IMR-90 (cell line): ENCODE data around the gene HSPA12A. TPM values are rescaled to one million over a fixed set of nuclear protein-coding genes. Genes with fewer than 3 reads are reported as not detected.

ENCODE experiments used
- ATAC-seq: fragments of 200-7000 bp; cut with Tn5 transposase; 2 replicates; pipeline ENCODE4 v1.9.1; 2020; ENCODE audit warnings: low read depth, mild to moderate bottlenecking, moderate library complexity
- BruUV-seq: library from RNA; stranded (reverse); fragments of 400-500 nt; replicated peaks from 2 replicates; lab custom pipeline; 2021; lab: Mats Ljungman, UMichigan
- CTCF ChIA-PET: fragments of 300-600 bp; formaldehyde crosslinking; extraction: SDS; loops from one replicate; lab custom pipeline; 2021; ENCODE audit warnings: antibody characterized with exemption; lab: Yijun Ruan, JAX
- POLR2A ChIA-PET: fragments of 300-600 bp; sonication (Branson Sonifier 250); formaldehyde crosslinking; loops from one replicate; lab custom pipeline; 2022; ENCODE audit warnings: antibody characterized with exemption; ENCODE audit not compliant: unreplicated experiment; lab: Charles Lee
- DNase-seq: peaks from one replicate; pipeline ENCODE4 v3.0.0; 2013
- H2AFZ ChIP-seq: replicated peaks from 2 replicates; pipeline ENCODE3; 2013; ENCODE audit warnings: low read length, mild to moderate bottlenecking; ENCODE audit not compliant: poor library complexity
- H2AK5ac ChIP-seq: 2 replicates; pipeline ENCODE4 v1.6.1; 2013; ENCODE audit warnings: low read depth, low read length, inconsistent platforms
- H2AK9ac ChIP-seq: replicated peaks from 2 replicates; pipeline ENCODE3; 2013; ENCODE audit warnings: mild to moderate bottlenecking, low read depth, low read length, moderate library complexity; ENCODE audit not compliant: poor library complexity
- H2BK120ac ChIP-seq: 2 replicates; pipeline ENCODE4 v1.6.1; 2013; ENCODE audit warnings: low read depth, low read length, inconsistent platforms
- H2BK15ac ChIP-seq: 3 replicates; pipeline ENCODE4 v1.6.1; 2013; ENCODE audit warnings: low read depth, low read length, inconsistent platforms
- H2BK20ac ChIP-seq: 2 replicates; pipeline ENCODE4 v1.6.1; 2013; ENCODE audit warnings: low read depth, mild to moderate bottlenecking, inconsistent platforms, low read length, moderate library complexity
- H2BK5ac ChIP-seq: 2 replicates; pipeline ENCODE4 v1.6.1; 2013; ENCODE audit warnings: mild to moderate bottlenecking, low read depth, low read length, inconsistent platforms; ENCODE audit not compliant: poor library complexity, severe bottlenecking
- H3K14ac ChIP-seq: replicated peaks from 2 replicates; pipeline ENCODE4 v1.6.1; 2013; ENCODE audit warnings: low read depth, low read length, inconsistent platforms
- H3K18ac ChIP-seq: 2 replicates; pipeline ENCODE4 v1.6.1; 2013; ENCODE audit warnings: low read depth, low read length, control low read depth
- H3K23ac ChIP-seq: 2 replicates; pipeline ENCODE4 v1.6.1; 2013; ENCODE audit warnings: low read depth, low read length, inconsistent platforms
- H3K27ac ChIP-seq: 2 replicates; pipeline ENCODE4 v1.5.1; 2013; ENCODE audit warnings: mild to moderate bottlenecking, control low read depth, low read length; ENCODE audit not compliant: insufficient read depth
- H3K27me3 ChIP-seq: 2 replicates; pipeline ENCODE4 v1.6.1; 2013; ENCODE audit warnings: low read length; ENCODE audit not compliant: control insufficient read depth, insufficient read depth
- H3K36me3 ChIP-seq: 2 replicates; pipeline ENCODE4 v1.6.1; 2013; ENCODE audit warnings: low read length, mixed read lengths; ENCODE audit not compliant: control insufficient read depth, insufficient read depth
- H3K4ac ChIP-seq: 2 replicates; pipeline ENCODE4 v1.6.1; 2013; ENCODE audit warnings: low read depth, low read length, inconsistent platforms
- H3K4me1 ChIP-seq: 2 replicates; pipeline ENCODE4 v1.6.1; 2013; ENCODE audit warnings: low read length, mixed read lengths; ENCODE audit not compliant: control insufficient read depth, insufficient read depth
- H3K4me2 ChIP-seq: 2 replicates; pipeline ENCODE4 v1.6.1; 2013; ENCODE audit warnings: low read depth, mild to moderate bottlenecking, control low read depth, low read length, moderate library complexity
- H3K4me3 ChIP-seq: 2 replicates; pipeline ENCODE4 v1.5.1; 2013; ENCODE audit warnings: low read depth, mild to moderate bottlenecking, control low read depth, low read length, moderate library complexity; ENCODE audit not compliant: insufficient read depth
- H3K56ac ChIP-seq: 2 replicates; pipeline ENCODE4 v1.6.1; 2013; ENCODE audit warnings: low read length, inconsistent platforms; ENCODE audit not compliant: insufficient read depth; ENCODE audit errors: extremely low read depth
- H3K79me1 ChIP-seq, 2 experiments: 2 replicates each; pipeline ENCODE4 v1.6.1; 2013; ENCODE audit warnings: low read length in 2 of 2, inconsistent platforms in 1 of 2, low read depth in 1 of 2
- H3K9ac ChIP-seq: 2 replicates; pipeline ENCODE4 v1.6.1; 2013; ENCODE audit warnings: low read depth, low read length, control low read depth
- H3K9me1 ChIP-seq: 2 replicates; pipeline ENCODE4 v1.6.1; 2013; ENCODE audit warnings: low read length, inconsistent platforms; ENCODE audit not compliant: insufficient read depth
- H3K9me3 ChIP-seq: 2 replicates; pipeline ENCODE4 v1.6.1; 2013; ENCODE audit warnings: low read length; ENCODE audit not compliant: control insufficient read depth, insufficient read depth
- H4K20me1 ChIP-seq: 2 replicates; pipeline ENCODE4 v1.6.1; 2013; ENCODE audit warnings: low read length, inconsistent platforms; ENCODE audit not compliant: insufficient read depth
- H4K5ac ChIP-seq: 2 replicates; pipeline ENCODE4 v1.6.1; 2013; ENCODE audit warnings: mild to moderate bottlenecking, low read depth, low read length, control low read depth
- H4K8ac ChIP-seq, 2 experiments: 2 replicates each; pipeline ENCODE4 v1.6.1; 2013; ENCODE audit warnings: low read depth in 2 of 2, low read length in 2 of 2, control low read depth in 1 of 2, inconsistent platforms in 1 of 2
- H4K91ac ChIP-seq: 2 replicates; pipeline ENCODE4 v1.6.1; 2013; ENCODE audit warnings: low read depth, low read length, inconsistent platforms; ENCODE audit not compliant: insufficient read depth
- BHLHE40 ChIP-seq: fragments of 150-350 bp; IDR thresholded peaks from 2 replicates; pipeline ENCODE4 v1.6.1; 2016; ENCODE audit warnings: mild to moderate bottlenecking, low read depth, low read length
- CEBPB ChIP-seq: IDR thresholded peaks from 2 replicates; pipeline ENCODE4 v1.6.1; 2012; ENCODE audit warnings: low read depth, low read length, improper control_type of control experiment
- CHD1 ChIP-seq: IDR thresholded peaks from 2 replicates; pipeline ENCODE4 v1.6.1; 2012; ENCODE audit warnings: low read depth, low read length, improper control_type of control experiment
- CTCF ChIP-seq: conservative IDR thresholded peaks from 2 replicates; pipeline ENCODE4 v1.5.1; 2012; ENCODE audit warnings: mild to moderate bottlenecking, low read depth, low read length, improper control_type of control experiment
- MAZ ChIP-seq: IDR thresholded peaks from 2 replicates; pipeline ENCODE4 v1.6.1; 2012; ENCODE audit warnings: low read depth, mild to moderate bottlenecking, low read length, improper control_type of control experiment, moderate library complexity, borderline replicate concordance
- MXI1 ChIP-seq: IDR thresholded peaks from 2 replicates; pipeline ENCODE4 v1.6.1; 2012; ENCODE audit warnings: low read depth, mild to moderate bottlenecking, low read length, moderate library complexity, borderline replicate concordance
- NFE2L2 ChIP-seq: fragments of 150-350 bp; IDR thresholded peaks from 2 replicates; pipeline ENCODE4 v1.6.1; 2016; ENCODE audit warnings: low read depth, mild to moderate bottlenecking, low read length
- POLR2A ChIP-seq: IDR thresholded peaks from 2 replicates; pipeline ENCODE4 v1.6.1; 2012; ENCODE audit warnings: mild to moderate bottlenecking, low read depth, low read length
- RAD21 ChIP-seq: IDR thresholded peaks from 2 replicates; pipeline ENCODE4 v1.6.1; 2012; ENCODE audit warnings: low read length, improper control_type of control experiment
- RCOR1 ChIP-seq: IDR thresholded peaks from 2 replicates; pipeline ENCODE4 v1.6.1; 2012; ENCODE audit warnings: mild to moderate bottlenecking, low read length, improper control_type of control experiment; ENCODE audit not compliant: insufficient replicate concordance
- RFX5 ChIP-seq: IDR thresholded peaks from 2 replicates; pipeline ENCODE4 v1.8.0; 2012; ENCODE audit warnings: low read depth, mild to moderate bottlenecking, low read length, moderate library complexity
- SMC3 ChIP-seq: fragments of 150-350 bp; IDR thresholded peaks from 2 replicates; pipeline ENCODE4 v1.6.1; 2016; ENCODE audit warnings: low read depth, mild to moderate bottlenecking, antibody characterized with exemption, low read length, moderate library complexity
- USF2 ChIP-seq: fragments of 150-350 bp; IDR thresholded peaks from 2 replicates; pipeline ENCODE4 v1.6.1; 2017; ENCODE audit warnings: mild to moderate bottlenecking, antibody characterized with exemption, low read length, low read depth
- WGBS, 2 experiments: methylation state at CpG; one replicate each; pipeline versions ENCODE4 v1.1.5 to v1.1.7; 2013; ENCODE audit warnings: missing lambda C conversion rate in 2 of 2; ENCODE audit not compliant: insufficient read length in 1 of 2; ENCODE audit errors: extremely low coverage in 2 of 2; 5-methylcytosine and 5-hydroxymethylcytosine counted together
- dilution Hi-C: fragments of 300-500 bp; cut with HindIII; formaldehyde crosslinking; loops from one replicate; pipeline ENCODE4 v1.14.3; 2018; ENCODE audit warnings: low sequenced_read_pairs; ENCODE audit not compliant: unreplicated experiment
- in situ Hi-C: fragments of 300-500 bp; cut with MboI; formaldehyde crosslinking; loops from 3 replicates; pipeline ENCODE4 v1.14.3; 2019; ENCODE audit warnings: low sequenced_read_pairs, inconsistent platforms, mixed read lengths
- intact Hi-C: fragments of 100-400 bp; cut with micrococcal nuclease; formaldehyde crosslinking; loops from 2 replicates; pipeline ENCODE4 v1.10.0; 2022
- polyA plus RNA-seq, 3 experiments: library from polyadenylated mRNA; depleted of rRNA; stranded (reverse); fragments of >200 nt; gene quantifications; 2 replicates each; pipeline ENCODE4 v1.2.3, GENCODE V29; 2012; ENCODE audit warnings: low replicate concordance in 1 of 3
- total RNA-seq: library from RNA; depleted of rRNA; stranded (reverse); fragments of >200 nt; gene quantifications from 2 replicates; pipeline ENCODE4 v1.2.3, GENCODE V29; 2012
- TF ChIP-seq, protein P1 (sequence below): fragments of 150-350 bp; IDR thresholded peaks from 2 replicates; pipeline ENCODE4 v1.6.1; 2016; ENCODE audit warnings: low read depth, mild to moderate bottlenecking, low read length, moderate library complexity, borderline replicate concordance

The HSPA12A gene
- total and polyA plus RNA-seq, 2 of the 4 experiments (the other 2 are of a cell fraction): 16.1 to 16.7 TPM

DNA sequence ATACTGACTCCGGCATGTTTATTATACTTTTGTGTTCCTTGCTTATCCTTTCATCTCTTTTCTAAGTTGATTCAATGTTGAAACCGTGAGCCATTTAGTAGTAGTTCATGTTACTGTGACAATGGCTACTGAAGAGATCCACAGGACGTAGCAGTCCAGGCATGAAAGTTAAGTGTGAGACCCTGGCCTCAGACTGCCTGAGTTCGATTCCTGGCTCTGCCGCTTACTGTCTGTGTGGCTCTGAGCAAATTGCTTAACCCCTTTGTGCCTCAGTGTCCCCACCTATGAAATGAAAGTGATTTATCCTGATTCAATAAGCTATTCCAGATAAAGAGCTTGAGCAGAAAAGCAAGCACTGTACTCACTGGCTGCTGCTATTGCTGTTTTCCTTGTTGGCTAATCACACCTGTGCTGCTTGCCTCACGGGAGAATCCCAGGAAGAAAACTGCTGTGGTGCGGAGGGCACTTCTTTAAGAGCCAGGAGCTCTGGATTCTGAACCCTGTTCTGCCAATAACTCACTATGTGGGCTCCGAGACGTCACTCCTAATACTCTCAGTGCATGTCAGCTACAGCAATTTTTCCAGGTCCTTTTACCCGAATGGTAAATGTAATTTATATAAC, 83.2 kb downstream of the HSPA12A start:
- Histone ChIP-seq H3K56ac (no peak overlapping the region), H3K23ac (no peak overlapping the region), H3K9me1 (no peaks in the 10 kb centered on the region), H2BK5ac (no peak overlapping the region), H3K79me1 (no peaks in the 10 kb centered on the region), H3K18ac (no peak overlapping the region), H2BK20ac (no peak overlapping the region), H4K91ac (no peak overlapping the region), H3K9me3 (no peaks in the 10 kb centered on the region), H2AK5ac (no peak overlapping the region), H3K4me2 (no peak overlapping the region), H4K20me1 (no peaks in the 10 kb centered on the region), H3K4ac (no peak overlapping the region), H2AK9ac (no peak overlapping the region), H2BK120ac (no peak overlapping the region), H3K27me3 (peaks cover 2% of the 10 kb centered on the region; the same call in 1 of the 2 replicates), H3K9ac (no peak overlapping the region), H3K14ac (no peak overlapping the region), H3K36me3 (no peaks in the 10 kb centered on the region), H4K8ac (no peak overlapping the region), H3K4me1 (no peaks in the 10 kb centered on the region), H2AFZ (no peak overlapping the region), H4K5ac (no peak overlapping the region), H2BK15ac (no peak overlapping the region), H3K4me3 (no peak overlapping the region), H3K27ac (no peak overlapping the region)
- WGBS, 2 experiments: 43% methylated on average over 5 of the region's 10 CpGs; no CpG with 5 or more reads in 1 of the 2 experiments
- ATAC-seq: no peak
- dilution Hi-C loops (no loop called here), intact Hi-C loops (no loop called here), in situ Hi-C loops (no loop called here)
- ChIA-PET POLR2A (no interaction called here), CTCF (no interaction called here)
- BruUV-seq: no TSS peak
- DNase-seq: no peak
- TF ChIP-seq BHLHE40 (no peak), MXI1 (no peak), MAZ (no peak), USF2 (no peak), CTCF (no peak), SMC3 (no peak), RFX5 (no peak), CEBPB (no peak), POLR2A (no peak), RAD21 (no peak), NFE2L2 (no peak), CHD1 (no peak), RCOR1 (no peak)
- TF ChIP-seq, protein P1, sequence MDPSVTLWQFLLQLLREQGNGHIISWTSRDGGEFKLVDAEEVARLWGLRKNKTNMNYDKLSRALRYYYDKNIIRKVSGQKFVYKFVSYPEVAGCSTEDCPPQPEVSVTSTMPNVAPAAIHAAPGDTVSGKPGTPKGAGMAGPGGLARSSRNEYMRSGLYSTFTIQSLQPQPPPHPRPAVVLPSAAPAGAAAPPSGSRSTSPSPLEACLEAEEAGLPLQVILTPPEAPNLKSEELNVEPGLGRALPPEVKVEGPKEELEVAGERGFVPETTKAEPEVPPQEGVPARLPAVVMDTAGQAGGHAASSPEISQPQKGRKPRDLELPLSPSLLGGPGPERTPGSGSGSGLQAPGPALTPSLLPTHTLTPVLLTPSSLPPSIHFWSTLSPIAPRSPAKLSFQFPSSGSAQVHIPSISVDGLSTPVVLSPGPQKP: no peak
